Measurements from ENCODE around the gene TUB. TPM values are rescaled to one million over a fixed set of nuclear protein-coding genes. Genes with fewer than 3 reads are reported as not detected.

TUB gene
- total RNA-seq, 1 donor = 19.2 TPM

DNA sequence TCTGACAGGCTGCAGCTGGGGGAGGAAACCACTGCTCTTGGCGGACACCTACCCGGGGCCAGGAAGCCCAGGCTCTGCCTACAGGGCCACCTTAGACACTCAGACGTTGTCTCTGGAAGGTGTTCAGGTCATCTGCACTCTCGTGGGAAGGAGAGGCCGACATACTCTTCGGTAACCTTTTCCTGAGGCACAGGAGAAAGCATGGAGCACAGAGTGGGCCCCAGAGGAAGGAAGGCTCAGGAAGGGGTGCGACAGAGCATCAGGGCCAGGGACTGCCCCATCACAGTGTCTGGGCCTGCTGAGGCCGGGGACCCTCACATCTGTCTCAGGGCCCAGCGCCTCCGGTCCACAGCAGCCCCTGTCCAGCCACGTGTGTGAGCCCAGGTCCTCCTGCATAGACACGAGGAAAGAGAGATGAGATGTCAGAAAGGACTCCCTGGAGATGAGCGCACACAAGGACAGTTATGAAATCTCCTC, 18.2 kb upstream of the TUB start:
- DNase-seq (ENCODE audit: low read depth) = no peak
- TF ChIP-seq, protein P1, sequence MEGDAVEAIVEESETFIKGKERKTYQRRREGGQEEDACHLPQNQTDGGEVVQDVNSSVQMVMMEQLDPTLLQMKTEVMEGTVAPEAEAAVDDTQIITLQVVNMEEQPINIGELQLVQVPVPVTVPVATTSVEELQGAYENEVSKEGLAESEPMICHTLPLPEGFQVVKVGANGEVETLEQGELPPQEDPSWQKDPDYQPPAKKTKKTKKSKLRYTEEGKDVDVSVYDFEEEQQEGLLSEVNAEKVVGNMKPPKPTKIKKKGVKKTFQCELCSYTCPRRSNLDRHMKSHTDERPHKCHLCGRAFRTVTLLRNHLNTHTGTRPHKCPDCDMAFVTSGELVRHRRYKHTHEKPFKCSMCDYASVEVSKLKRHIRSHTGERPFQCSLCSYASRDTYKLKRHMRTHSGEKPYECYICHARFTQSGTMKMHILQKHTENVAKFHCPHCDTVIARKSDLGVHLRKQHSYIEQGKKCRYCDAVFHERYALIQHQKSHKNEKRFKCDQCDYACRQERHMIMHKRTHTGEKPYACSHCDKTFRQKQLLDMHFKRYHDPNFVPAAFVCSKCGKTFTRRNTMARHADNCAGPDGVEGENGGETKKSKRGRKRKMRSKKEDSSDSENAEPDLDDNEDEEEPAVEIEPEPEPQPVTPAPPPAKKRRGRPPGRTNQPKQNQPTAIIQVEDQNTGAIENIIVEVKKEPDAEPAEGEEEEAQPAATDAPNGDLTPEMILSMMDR (IDR thresholded peaks at IDR 0.05; ENCODE audit: insufficient read depth, low read length) = no peak

DNA sequence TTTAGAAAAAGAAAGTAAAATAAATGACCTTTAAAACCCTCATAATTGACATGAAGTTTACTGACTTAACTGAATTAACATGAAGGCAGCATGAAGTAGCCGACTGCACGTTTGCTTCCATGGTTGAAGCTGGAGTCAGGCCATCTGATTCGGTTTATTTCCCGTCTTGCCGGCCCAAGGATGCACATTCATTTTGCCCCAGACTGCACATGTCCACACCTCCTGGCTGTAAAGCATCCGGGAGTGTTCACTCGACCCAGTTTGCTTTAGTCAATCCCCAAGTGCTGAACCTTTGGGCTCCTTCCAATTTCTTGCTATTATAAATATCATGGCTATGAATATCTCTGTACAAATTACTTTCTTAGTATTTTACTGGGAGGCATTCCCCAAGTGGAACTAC, 17.7 kb upstream of the TUB start:
- TF ChIP-seq, protein P1 (IDR thresholded peaks at IDR 0.05; ENCODE audit: insufficient read depth, low read length) = no peak
- peak; percentile 76 for DNase-seq (ENCODE audit: low read depth)
- H3K4me3 ChIP-seq (ENCODE audit: low read depth, low read length) = no peak overlapping the region

More for the DNA sequence above, 18.2 kb upstream of the TUB start:
- no peak overlapping the region for H3K4me3 ChIP-seq (ENCODE audit: low read depth, low read length)

DNA sequence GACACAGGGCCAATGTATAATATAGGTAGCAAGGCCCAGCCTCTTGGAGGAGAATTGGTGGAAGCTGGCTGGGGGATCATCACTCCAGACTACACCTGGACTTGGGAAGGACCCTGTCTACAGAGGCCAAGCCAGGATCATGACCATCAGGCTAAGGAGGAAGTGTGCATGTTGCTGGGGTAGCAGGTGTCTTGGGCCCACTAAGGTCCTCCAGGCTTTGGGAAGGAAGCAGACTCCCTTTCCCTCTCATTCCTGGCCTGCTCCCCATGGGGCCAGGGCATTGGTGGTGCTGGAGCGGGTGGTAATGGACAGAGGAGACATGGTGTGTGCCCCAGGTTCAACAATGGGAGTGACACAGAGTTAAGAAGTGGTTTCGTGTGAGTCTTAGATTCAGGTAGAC, 16.0 kb upstream of the TUB start:
- TF ChIP-seq, protein P1 (IDR thresholded peaks at IDR 0.05; ENCODE audit: insufficient read depth, low read length) = no peak
- no peak for DNase-seq (ENCODE audit: low read depth)
- H3K4me3 ChIP-seq (ENCODE audit: low read depth, low read length) = no peak overlapping the region

DNA sequence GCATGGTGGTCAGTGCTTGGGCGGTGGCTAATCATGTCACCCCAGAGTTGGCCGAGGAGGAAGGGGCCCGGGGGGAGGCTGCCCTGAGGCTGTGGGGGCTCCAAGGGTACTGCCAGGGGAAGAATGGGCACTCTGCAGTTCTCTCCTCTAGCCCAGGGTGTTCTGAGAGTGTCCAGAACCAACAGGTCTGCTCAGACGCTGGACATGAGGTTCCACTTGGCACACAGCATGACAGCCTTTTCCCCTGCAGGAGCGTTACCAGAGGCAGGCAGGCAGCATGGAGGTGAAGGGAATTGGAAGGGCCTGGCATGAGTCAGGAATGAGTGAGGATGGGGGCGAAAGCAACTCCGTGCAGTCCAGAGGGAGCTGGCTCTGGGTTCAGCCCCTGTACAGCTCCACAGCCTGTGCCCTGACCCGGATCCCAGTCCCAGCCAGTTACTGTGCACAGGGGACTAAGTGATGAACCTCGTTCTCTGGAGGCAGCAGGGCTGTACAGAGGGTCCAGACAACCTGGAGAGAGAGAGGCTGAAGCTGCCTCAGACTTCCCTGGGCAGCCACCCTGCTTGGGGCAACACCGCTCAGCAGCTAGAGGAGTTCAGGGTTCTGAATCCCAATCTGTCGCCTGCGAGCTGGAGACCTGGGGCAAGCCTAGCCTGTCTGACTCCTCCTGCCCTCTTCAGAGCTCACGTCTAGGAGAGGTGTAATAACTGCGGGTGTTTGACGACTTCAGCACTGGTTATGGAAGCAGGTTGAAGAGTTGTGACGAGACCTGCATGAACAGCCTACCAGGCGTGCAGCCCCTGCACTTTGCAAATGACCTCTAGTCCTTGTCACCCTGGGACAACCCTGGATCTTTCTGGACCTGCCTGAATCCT, 14.7 kb upstream of the TUB start:
- TF ChIP-seq, protein P1 (IDR thresholded peaks at IDR 0.05; ENCODE audit: insufficient read depth, low read length) = no peak
- DNase-seq (ENCODE audit: low read depth) = no peak

DNA sequence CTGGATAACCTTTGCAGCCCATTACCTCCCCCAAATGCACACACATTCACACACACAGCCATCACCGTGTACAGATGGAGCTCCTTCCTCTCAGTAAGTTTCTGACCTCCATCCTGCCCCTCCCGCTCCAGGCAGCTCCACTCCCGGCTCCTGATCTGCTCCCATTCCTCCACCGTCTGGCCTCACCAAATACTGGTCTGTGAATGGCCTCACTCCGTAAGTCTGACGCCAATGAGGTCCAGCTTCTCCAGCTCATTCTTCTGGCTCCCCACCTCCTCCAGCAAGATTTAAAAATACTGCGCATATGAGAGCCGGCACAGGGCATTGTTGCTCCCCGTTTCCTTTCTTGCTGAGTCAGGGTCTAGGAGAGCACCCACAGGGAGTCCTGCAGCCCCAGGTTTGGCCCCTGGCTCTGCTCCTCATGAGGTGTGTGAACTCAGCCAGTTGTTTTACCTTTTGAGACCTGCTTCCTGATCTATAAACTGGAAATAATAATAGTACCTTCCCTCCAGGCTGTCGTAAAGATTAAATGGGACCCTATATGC, 14.0 kb upstream of the TUB start:
- no peak overlapping the region for H3K4me3 ChIP-seq (ENCODE audit: low read depth, low read length)
- peak; percentile 65 for DNase-seq (ENCODE audit: low read depth)
- TF ChIP-seq, protein P1 (IDR thresholded peaks at IDR 0.05; ENCODE audit: insufficient read depth, low read length) = no peak

More for the DNA sequence above, 14.7 kb upstream of the TUB start:
- no peak overlapping the region for H3K4me3 ChIP-seq (ENCODE audit: low read depth, low read length)

DNA sequence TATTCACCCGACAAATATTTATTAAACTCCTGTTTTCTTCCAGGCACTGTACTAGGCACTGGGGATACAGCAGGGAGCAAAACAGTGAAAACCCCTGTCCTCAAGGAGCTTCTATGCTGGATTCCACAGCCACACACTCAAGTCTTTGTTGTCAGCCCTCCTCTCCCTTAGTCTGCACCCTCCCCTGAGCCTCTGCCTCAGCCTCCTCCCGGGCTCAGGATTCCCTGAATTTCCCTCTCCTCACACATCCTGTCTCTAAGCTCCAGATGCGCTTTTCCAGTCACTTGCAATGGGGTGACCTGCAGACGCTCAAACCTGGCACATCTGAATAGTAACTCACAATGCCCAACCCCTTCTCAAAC, 13.5 kb upstream of the TUB start:
- DNase-seq (ENCODE audit: low read depth) = no peak
- TF ChIP-seq, protein P1 (IDR thresholded peaks at IDR 0.05; ENCODE audit: insufficient read depth, low read length) = no peak
- no peak overlapping the region for H3K4me3 ChIP-seq (ENCODE audit: low read depth, low read length)

All from fibroblast of the aortic adventitia (primary cell).